ENCODE data around the gene PLAAT2.
A peak's percentile ranks its signal among the peaks of the same experiment; 100 is the strongest.

The PLAAT2 gene

GRCh38 chr11:63518548-63518947, 44.6 kb downstream of the PLAAT2 start:
- DNase-seq (ENCODE audit: low read depth) = no peak

GRCh38 chr11:63517156-63517555, 46.0 kb downstream of the PLAAT2 start:
- no peak for DNase-seq (ENCODE audit: low read depth)

- no peak for DNase-seq (ENCODE audit: low read depth)
Observed at GRCh38 chr11:63516109-63516508, 47.1 kb downstream of the PLAAT2 start.

- DNase-seq (ENCODE audit: low read depth) = no peak
Observed at GRCh38 chr11:63512816-63513215, 50.4 kb downstream of the PLAAT2 start.

- no peak for DNase-seq (ENCODE audit: low read depth)
Observed at GRCh38 chr11:63511048-63511748, 52.0 kb downstream of the PLAAT2 start.

- DNase-seq (ENCODE audit: low read depth) = no peak
Observed at GRCh38 chr11:63510360-63511047, 52.7 kb downstream of the PLAAT2 start.

- no peak for DNase-seq (ENCODE audit: low read depth)
Observed at GRCh38 chr11:63508745-63509144, 54.4 kb downstream of the PLAAT2 start.

GRCh38 chr11:63508009-63508408, 55.2 kb downstream of the PLAAT2 start:
- no peak for DNase-seq (ENCODE audit: low read depth)

- DNase-seq (ENCODE audit: low read depth) = no peak
Observed at GRCh38 chr11:63507511-63507910, 55.7 kb downstream of the PLAAT2 start.

- DNase-seq (ENCODE audit: low read depth) = no peak
Observed at GRCh38 chr11:63506876-63507275, 56.3 kb downstream of the PLAAT2 start.

- DNase-seq (ENCODE audit: low read depth) = peak; percentile 88
Observed at GRCh38 chr11:63505857-63506528, 57.2 kb downstream of the PLAAT2 start, which contains the start of gene LGALS12. Gene LGALS12 (plus strand): TSS chr11:63506084. CDS start chr11:63506459, 375 bp downstream.

GRCh38 chr11:63504933-63505586, 58.1 kb downstream of the PLAAT2 start:
- no peak for DNase-seq (ENCODE audit: low read depth)

- DNase-seq (ENCODE audit: low read depth) = no peak
Observed at GRCh38 chr11:63504054-63504453, 59.1 kb downstream of the PLAAT2 start.

GRCh38 chr11:63503492-63503891, 59.7 kb downstream of the PLAAT2 start:
- no peak for DNase-seq (ENCODE audit: low read depth)

Data from CMK (cell line).